H1 (cell line): ENCODE data around the gene MSH5. TPM values are rescaled to one million over a fixed set of nuclear protein-coding genes. Genes with fewer than 3 reads are reported as not detected.

Experiments used
- CTCF ChIA-PET: fragments of 300-600 bp; sonication (Branson Sonifier 250); formaldehyde crosslinking; loops from one replicate; lab custom pipeline; 2021; ENCODE audit not compliant: partially characterized antibody; lab: Charles Lee
- POLR2A ChIA-PET: fragments of 300-600 bp; sonication (Branson Sonifier 250); formaldehyde crosslinking; loops from one replicate; lab custom pipeline; 2021; ENCODE audit warnings: inconsistent platforms; ENCODE audit not compliant: partially characterized antibody; lab: Charles Lee
- DNase-seq, 2 experiments: peaks; one replicate each; pipeline versions ENCODE4 v3.0.0 to v3.0.0-alpha.2; 2010 to 2022; ENCODE audit warnings: low spot score in 2 of 2, low read depth in 1 of 2, mixed read lengths in 1 of 2
- FAIRE-seq: peaks from 2 replicates; lab custom pipeline; 2011; peaks lifted over from hg19 to GRCh38; lab: Jason Lieb, UNC
- H2AFZ ChIP-seq: 2 replicates; pipeline ENCODE4 v1.8.1; 2012; ENCODE audit warnings: low read length, inconsistent platforms
- H2AK5ac ChIP-seq: 2 replicates; pipeline ENCODE4 v1.6.1; 2013; ENCODE audit warnings: low read depth, low read length
- H2BK120ac ChIP-seq: replicated peaks from 2 replicates; pipeline ENCODE3; 2013; ENCODE audit warnings: low read depth, low read length, inconsistent platforms
- H2BK12ac ChIP-seq: 2 replicates; pipeline ENCODE4 v1.6.1; 2013; ENCODE audit warnings: low read depth, low read length
- H2BK15ac ChIP-seq: 2 replicates; pipeline ENCODE4 v1.6.1; 2013; ENCODE audit warnings: low read length
- H2BK20ac ChIP-seq: 2 replicates; pipeline ENCODE4 v1.6.1; 2013; ENCODE audit warnings: low read length
- H2BK5ac ChIP-seq: 2 replicates; pipeline ENCODE4 v1.6.1; 2013; ENCODE audit warnings: low read depth, low read length
- H3K14ac ChIP-seq: 2 replicates; pipeline ENCODE4 v1.6.1; 2013; ENCODE audit warnings: inconsistent platforms; ENCODE audit not compliant: insufficient read length
- H3K18ac ChIP-seq: 2 replicates; pipeline ENCODE4 v1.6.1; 2013; ENCODE audit warnings: low read length; ENCODE audit errors: extremely low read depth
- H3K23ac ChIP-seq: 2 replicates; pipeline ENCODE4 v1.6.1; 2013; ENCODE audit warnings: inconsistent platforms; ENCODE audit not compliant: insufficient read length
- H3K23me2 ChIP-seq: 2 replicates; pipeline ENCODE4 v1.6.1; 2013; ENCODE audit warnings: low read depth, low read length
- H3K27ac ChIP-seq: 2 replicates; pipeline ENCODE4 v1.6.1; 2011; ENCODE audit warnings: low read depth, low read length, inconsistent platforms
- H3K27me3 ChIP-seq, 4 experiments: replicated peaks in 1 of 4; 1 replicate in 1 of 4; 2 replicates in 3 of 4; pipeline versions ENCODE4 v1.6.1 to v1.8.1; 2011 to 2013; ENCODE audit warnings: low read length in 3 of 4, mild to moderate bottlenecking in 3 of 4, inconsistent platforms in 2 of 4, mixed read lengths in 2 of 4, moderate library complexity in 1 of 4; ENCODE audit not compliant: control insufficient read depth in 3 of 4, insufficient read depth in 3 of 4; ENCODE audit errors: extremely low read depth in 1 of 4
- H3K36me3 ChIP-seq, 4 experiments: 2 replicates each; pipeline versions ENCODE4 v1.6.1 to v1.8.1; 2011 to 2013; ENCODE audit warnings: mild to moderate bottlenecking in 4 of 4, low read length in 3 of 4, moderate library complexity in 2 of 4, control low read depth in 1 of 4, inconsistent platforms in 1 of 4; ENCODE audit not compliant: insufficient read depth in 4 of 4, control insufficient read depth in 2 of 4
- H3K4ac ChIP-seq: replicated peaks from 2 replicates; pipeline ENCODE3; 2013; ENCODE audit warnings: low read length, low read depth, mixed read lengths, inconsistent platforms; ENCODE audit not compliant: insufficient read length
- H3K4me1 ChIP-seq, 4 experiments: replicated peaks in 1 of 4; 1 replicate in 1 of 4; 2 replicates in 3 of 4; pipeline versions ENCODE4 v1.6.1 to v1.8.1; 2011 to 2013; ENCODE audit warnings: low read length in 3 of 4, inconsistent platforms in 2 of 4, mixed read lengths in 1 of 4; ENCODE audit not compliant: insufficient read depth in 4 of 4, control insufficient read depth in 3 of 4
- H3K4me2 ChIP-seq, 2 experiments: 2 replicates each; pipeline versions ENCODE4 v1.6.1 to v1.8.1; 2011 to 2013; ENCODE audit warnings: low read depth in 2 of 2, low read length in 2 of 2, control low read depth in 1 of 2, inconsistent platforms in 1 of 2, mild to moderate bottlenecking in 1 of 2; ENCODE audit not compliant: insufficient read depth in 1 of 2
- H3K4me3 ChIP-seq, 4 experiments: fragments of 200-600, 300-600 bp in 1 of 4; sonication (generic), shearing (Covaris generic), sonication (Bioruptor Twin) in 1 of 4; 2 replicates each; pipeline versions ENCODE4 v1.5.1 to v1.8.1; 2011 to 2016; ENCODE audit warnings: low read length in 4 of 4, low read depth in 3 of 4, control low read depth in 2 of 4, inconsistent platforms in 2 of 4, mild to moderate bottlenecking in 2 of 4, mixed read lengths in 1 of 4, moderate library complexity in 1 of 4; ENCODE audit not compliant: insufficient read depth in 2 of 4; ENCODE audit errors: extremely low read depth in 1 of 4
- H3K56ac ChIP-seq: replicated peaks from 2 replicates; pipeline ENCODE3; 2013; ENCODE audit warnings: low read depth, mild to moderate bottlenecking, mixed read lengths, low read length, inconsistent platforms; ENCODE audit not compliant: insufficient read length
- H3K79me1 ChIP-seq: 2 replicates; pipeline ENCODE4 v1.6.1; 2013; ENCODE audit warnings: low read depth, low read length, control low read depth
- H3K79me2 ChIP-seq, 2 experiments: 2 replicates each; pipeline versions ENCODE4 v1.6.1 to v1.8.1; 2012 to 2013; ENCODE audit warnings: low read length in 2 of 2, mild to moderate bottlenecking in 2 of 2, inconsistent platforms in 1 of 2; ENCODE audit not compliant: insufficient read depth in 2 of 2, control insufficient read depth in 1 of 2
- H3K9ac ChIP-seq, 4 experiments: replicated peaks in 1 of 4; 1 replicate in 1 of 4; 2 replicates in 3 of 4; pipeline versions ENCODE4 v1.6.1 to v1.8.1; 2011 to 2013; ENCODE audit warnings: low read depth in 3 of 4, low read length in 3 of 4, control low read depth in 2 of 4, mild to moderate bottlenecking in 2 of 4, moderate library complexity in 2 of 4, inconsistent platforms in 1 of 4; ENCODE audit errors: extremely low read depth in 1 of 4
- H3K9me3 ChIP-seq, 2 experiments: 2 replicates each; pipeline versions ENCODE4 v1.6.1 to v1.8.1; 2012 to 2013; ENCODE audit warnings: mild to moderate bottlenecking in 2 of 2, moderate library complexity in 2 of 2, control low read depth in 1 of 2, inconsistent platforms in 1 of 2, low read depth in 1 of 2, low read length in 1 of 2, mixed read lengths in 1 of 2; ENCODE audit not compliant: insufficient read depth in 2 of 2
- H4K20me1 ChIP-seq, 2 experiments: replicated peaks in 1 of 2; 2 replicates each; pipeline versions ENCODE3 to v1.8.1; 2011 to 2013; ENCODE audit warnings: inconsistent platforms in 2 of 2, low read length in 2 of 2, mild to moderate bottlenecking in 1 of 2; ENCODE audit not compliant: insufficient read depth in 2 of 2, control insufficient read depth in 1 of 2
- H4K5ac ChIP-seq: 2 replicates; pipeline ENCODE4 v1.6.1; 2013; ENCODE audit warnings: low read length, low read depth, mixed read lengths, inconsistent platforms; ENCODE audit not compliant: insufficient read length
- H4K8ac ChIP-seq: 2 replicates; pipeline ENCODE4 v1.8.0; 2013; ENCODE audit warnings: mild to moderate bottlenecking, moderate library complexity, low read length, inconsistent platforms; ENCODE audit not compliant: insufficient read depth; ENCODE audit errors: extremely low read depth
- H4K91ac ChIP-seq: replicated peaks from 2 replicates; pipeline ENCODE3; 2013; ENCODE audit warnings: low read length, mixed read lengths, inconsistent platforms; ENCODE audit not compliant: insufficient read length
- KDM4A ChIP-seq: IDR thresholded peaks from one replicate; pipeline ENCODE4 v1.7.1; 2012; ENCODE audit warnings: low read depth, mild to moderate bottlenecking, moderate library complexity, low read length, inconsistent platforms; ENCODE audit not compliant: severe bottlenecking
- KDM5A ChIP-seq: fragments of 200-600 bp; IDR thresholded peaks from 2 replicates; pipeline ENCODE4 v1.7.1; 2012; ENCODE audit warnings: mild to moderate bottlenecking, low read length, inconsistent platforms, mixed read lengths
- MAFK ChIP-seq: IDR thresholded peaks from 2 replicates; pipeline ENCODE4 v1.6.1; 2012; ENCODE audit warnings: low read depth, mild to moderate bottlenecking, improper control_type of control experiment, low read length
- NRF1 ChIP-seq: IDR thresholded peaks from 2 replicates; pipeline ENCODE4 v1.6.1; 2011; ENCODE audit warnings: mild to moderate bottlenecking, low read depth, low read length, improper control_type of control experiment
- PHF8 ChIP-seq: fragments of 200-600 bp; sonication (generic); conservative IDR thresholded peaks from 2 replicates; pipeline ENCODE4 v1.7.1; 2012; ENCODE audit warnings: low read depth, mild to moderate bottlenecking, inconsistent platforms, low read length, moderate library complexity
- POLR2AphosphoS5 ChIP-seq: IDR thresholded peaks from 2 replicates; pipeline ENCODE4 v1.6.1; 2011; ENCODE audit warnings: low read depth, low read length
- TAF1 ChIP-seq: IDR thresholded peaks from 2 replicates; pipeline ENCODE4 v1.6.1; 2011; ENCODE audit warnings: mild to moderate bottlenecking, low read depth, low read length
- TCF12 ChIP-seq: IDR thresholded peaks from 2 replicates; pipeline ENCODE4 v1.6.1; 2011; ENCODE audit warnings: low read depth, mild to moderate bottlenecking, low read length
- TEAD4 ChIP-seq: IDR thresholded peaks from 2 replicates; pipeline ENCODE4 v1.6.1; 2012; ENCODE audit warnings: low read depth, low read length, inconsistent platforms, mixed read lengths
- WGBS, 2 experiments: shearing (Covaris generic) in 1 of 2; methylation state at CpG; one replicate each; pipeline versions ENCODE4 v1.1.6 to v1.1.7; 2013 to 2015; ENCODE audit warnings: low lambda C conversion rate in 2 of 2, mixed read lengths in 2 of 2, inconsistent platforms in 1 of 2, low coverage in 1 of 2, missing lambda C conversion rate in 1 of 2; ENCODE audit not compliant: insufficient replicate concordance in 2 of 2, insufficient coverage in 1 of 2, insufficient read length in 1 of 2; ENCODE audit errors: extremely low coverage in 1 of 2, missing lambda C conversion rate in 1 of 2; 5-methylcytosine and 5-hydroxymethylcytosine counted together
- polyA plus RNA-seq, 7 experiments: library from polyadenylated mRNA; depleted of rRNA in 3 of 7; stranded (reverse) in 5 of 7; unstranded in 2 of 7; fragments of >200 nt in 5 of 7; fragments of 200-250 nt in 2 of 7; gene quantifications; 1 replicate in 5 of 7; 2 replicates in 1 of 7; 4 replicates in 1 of 7; pipeline versions ENCODE4 v1.2.1 to v1.2.3, GENCODE V29; 2011 to 2013; ENCODE audit warnings: missing spikeins in 2 of 7, mixed read lengths in 2 of 7
- total RNA-seq: library from RNA; stranded (reverse); fragmentation: NEBNext Ultra II Directional; extraction: Animal tissue kit (Norgen Biotek cat#: 25700); gene quantifications from 2 replicates; pipeline ENCODE4 v1.2.1, GENCODE V29; 2021
- TF ChIP-seq, protein P1 (sequence below): IDR thresholded peaks from 2 replicates; pipeline ENCODE4 v1.6.1; 2012; ENCODE audit warnings: low read length, inconsistent platforms

The MSH5 gene
- total and polyA plus RNA-seq, 2 of the 8 experiments (the other 6 are each of a cell fraction or from before 2014, with no cell fraction given): 25.3 to 26.5 TPM

DNA sequence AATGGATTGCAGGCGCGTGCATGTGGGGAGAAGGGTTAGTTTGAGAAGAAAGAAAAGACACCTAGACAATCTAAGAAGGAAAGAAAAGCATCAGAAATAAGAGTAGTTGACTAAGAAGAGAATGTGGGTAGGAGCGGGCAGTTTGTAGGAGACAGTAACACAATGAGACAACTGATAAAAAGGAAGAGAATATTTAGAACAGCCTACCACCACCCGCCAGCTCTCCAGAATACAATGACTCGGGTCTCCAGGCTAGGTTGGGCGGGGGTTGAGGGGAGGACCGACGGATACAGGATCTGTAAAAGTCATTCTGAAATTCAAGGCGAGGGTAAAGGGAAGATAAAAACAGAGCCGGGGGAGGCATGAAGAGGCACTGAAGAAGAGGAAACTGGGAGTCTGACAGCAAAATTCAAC, 37.4 kb upstream of the MSH5 start:
- Histone ChIP-seq H3K23ac (no peak overlapping the region), H4K5ac (no peak overlapping the region), H4K8ac (no peak overlapping the region), H3K27ac (peak overlapping the region; percentile 89; the same call in 1 of the 2 replicates), H3K18ac (no peak overlapping the region; the same call in 1 of the 2 replicates), H3K9me3 (no peaks in the 10 kb centered on the region), H3K79me1 (peaks cover 6% of the 10 kb centered on the region), H3K4ac (no peak overlapping the region), H2BK12ac (peak overlapping the region; percentile 39; the same call in 1 of the 2 replicates), H2BK120ac (no peak overlapping the region), H2AK5ac (no peak overlapping the region), H3K14ac (no peak overlapping the region), H3K4me2 (peak overlapping the region; percentile 68 to 82), H3K27me3 (no peaks in the 10 kb centered on the region), H4K91ac (no peak overlapping the region), H2AFZ (peak overlapping the region; percentile 43; the same call in 1 of the 2 replicates), H4K20me1 (no peaks in the 10 kb centered on the region), H3K56ac (peak overlapping the region; percentile 22), H3K36me3 (peaks cover 0 to 4% (median under 1%) of the 10 kb centered on the region in 4 experiments; a peak in 3 of 8 replicates), H3K4me1 (peaks cover 2 to 5% (median 3%) of the 10 kb centered on the region in 4 experiments; a peak in 4 of 7 replicates), H3K23me2 (peaks cover 8% of the 10 kb centered on the region; the same call in 1 of the 2 replicates), H3K79me2 (peaks cover 0 to 7% of the 10 kb centered on the region in 2 experiments; a peak in 2 of 4 replicates), H2BK15ac (no peak overlapping the region), H3K4me3 (peak overlapping the region; percentile 69 to 94 (median 90)), H2BK5ac (peak overlapping the region; percentile 81), H3K9ac (peak overlapping the region; percentile 65 to 85 (median 80)), H2BK20ac (no peak overlapping the region)
- CTCF ChIA-PET: interaction anchor here (1.1 to 1.8 kb wide), 3 partner anchors 8 to 28 kb away, joined by 3 to 5 read pairs (median 5); no protein-coding TSS in a partner anchor
- no peak for DNase-seq
- TF ChIP-seq MAFK: no peak
- no peak for TF ChIP-seq TCF12
- TF ChIP-seq TAF1: no peak; the same call in 1 of the 2 replicates
- TF ChIP-seq NRF1: no peak
- TF ChIP-seq POLR2AphosphoS5: no peak
- no peak for TF ChIP-seq TEAD4
- no peak for TF ChIP-seq KDM5A
- TF ChIP-seq PHF8: no peak
- TF ChIP-seq, protein P1, sequence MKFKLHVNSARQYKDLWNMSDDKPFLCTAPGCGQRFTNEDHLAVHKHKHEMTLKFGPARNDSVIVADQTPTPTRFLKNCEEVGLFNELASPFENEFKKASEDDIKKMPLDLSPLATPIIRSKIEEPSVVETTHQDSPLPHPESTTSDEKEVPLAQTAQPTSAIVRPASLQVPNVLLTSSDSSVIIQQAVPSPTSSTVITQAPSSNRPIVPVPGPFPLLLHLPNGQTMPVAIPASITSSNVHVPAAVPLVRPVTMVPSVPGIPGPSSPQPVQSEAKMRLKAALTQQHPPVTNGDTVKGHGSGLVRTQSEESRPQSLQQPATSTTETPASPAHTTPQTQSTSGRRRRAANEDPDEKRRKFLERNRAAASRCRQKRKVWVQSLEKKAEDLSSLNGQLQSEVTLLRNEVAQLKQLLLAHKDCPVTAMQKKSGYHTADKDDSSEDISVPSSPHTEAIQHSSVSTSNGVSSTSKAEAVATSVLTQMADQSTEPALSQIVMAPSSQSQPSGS: no peak
- no peak for TF ChIP-seq KDM4A
- POLR2A ChIA-PET: interaction anchor here (0.7 to 3.2 kb wide), 14 partner anchors 11 to 164 kb away, joined by 3 to 36 read pairs (median 3); partner anchors contain the start of genes DDAH2, GPANK1, LSM2 and LY6G5C
- no peak for FAIRE-seq
- 9% methylated on average over 10 of the region's 10 CpGs; no CpG with 5 or more reads in 1 of the 2 experiments for WGBS, 2 experiments
